Astrocyte (in vitro differentiated cells and primary cell): ENCODE measurements around the gene ALG14. TPM values are rescaled to one million over a fixed set of nuclear protein-coding genes. Genes with fewer than 3 reads are reported as not detected.

Experiments used
- DNase-seq: peaks from one replicate; pipeline ENCODE4 v3.0.0-alpha.2; 2010; ENCODE audit warnings: low read depth
- FAIRE-seq: peaks from 2 replicates; lab custom pipeline; 2011; peaks lifted over from hg19 to GRCh38; lab: Jason Lieb, UNC
- H2AFZ ChIP-seq: 2 replicates; pipeline ENCODE4 v1.6.0; 2012; ENCODE audit warnings: low read depth, low read length, inconsistent platforms
- H3K27ac ChIP-seq: 2 replicates; pipeline ENCODE4 v1.5.1; 2011; ENCODE audit warnings: low read depth, low read length, inconsistent platforms
- H3K27me3 ChIP-seq: 2 replicates; pipeline ENCODE4 v1.6.0; 2011; ENCODE audit warnings: low read length, inconsistent platforms; ENCODE audit not compliant: insufficient read depth
- H3K36me3 ChIP-seq: 2 replicates; pipeline ENCODE4 v1.5.1; 2011; ENCODE audit warnings: low read length, inconsistent platforms; ENCODE audit not compliant: insufficient read depth
- H3K4me1 ChIP-seq: 2 replicates; pipeline ENCODE4 v1.5.1; 2011; ENCODE audit warnings: low read length, inconsistent platforms; ENCODE audit not compliant: insufficient read depth
- H3K4me2 ChIP-seq: 2 replicates; pipeline ENCODE4 v1.6.0; 2012; ENCODE audit warnings: low read length, inconsistent platforms
- H3K4me3 ChIP-seq: 2 replicates; pipeline ENCODE4 v1.5.1; 2011; ENCODE audit warnings: low read depth, mild to moderate bottlenecking, low read length, inconsistent platforms; ENCODE audit not compliant: insufficient read depth
- H3K79me2 ChIP-seq: 2 replicates; pipeline ENCODE4 v1.6.0; 2012; ENCODE audit warnings: mild to moderate bottlenecking, low read length, inconsistent platforms; ENCODE audit not compliant: insufficient read depth
- H3K9ac ChIP-seq: 2 replicates; pipeline ENCODE4 v1.6.0; 2012; ENCODE audit warnings: mild to moderate bottlenecking, low read length, inconsistent platforms
- H3K9me3 ChIP-seq: 2 replicates; pipeline ENCODE4 v1.5.1; 2012; ENCODE audit warnings: low read depth, mild to moderate bottlenecking, low read length, inconsistent platforms; ENCODE audit not compliant: insufficient read depth
- H4K20me1 ChIP-seq: 2 replicates; pipeline ENCODE4 v1.6.0; 2012; ENCODE audit warnings: low read length, inconsistent platforms; ENCODE audit not compliant: insufficient read depth
- H3K27ac Mint-ChIP-seq: one replicate; pipeline ENCODE4 v1.8.0; 2021; ENCODE audit warnings: mild to moderate bottlenecking, mixed read lengths; ENCODE audit not compliant: unreplicated experiment
- H3K27me3 Mint-ChIP-seq: one replicate; pipeline ENCODE4 v1.8.0; 2021; ENCODE audit warnings: low read depth, mixed read lengths; ENCODE audit not compliant: unreplicated experiment
- H3K36me3 Mint-ChIP-seq: one replicate; pipeline ENCODE4 v1.8.0; 2021; ENCODE audit warnings: low read depth, mixed read lengths; ENCODE audit not compliant: unreplicated experiment
- H3K4me1 Mint-ChIP-seq: one replicate; pipeline ENCODE4 v1.8.0; 2021; ENCODE audit warnings: low read depth, mixed read lengths; ENCODE audit not compliant: unreplicated experiment
- H3K4me3 Mint-ChIP-seq: one replicate; pipeline ENCODE4 v1.8.0; 2021; ENCODE audit warnings: mild to moderate bottlenecking, moderate library complexity, mixed read lengths; ENCODE audit not compliant: unreplicated experiment
- H3K9me3 Mint-ChIP-seq: one replicate; pipeline ENCODE4 v1.8.0; 2021; ENCODE audit warnings: mild to moderate bottlenecking, mixed read lengths; ENCODE audit not compliant: unreplicated experiment
- EZH2 ChIP-seq: IDR thresholded peaks from 2 replicates; pipeline ENCODE4 v1.6.1; 2012; ENCODE audit warnings: mild to moderate bottlenecking, low read length, inconsistent platforms; ENCODE audit not compliant: insufficient read depth
- total RNA-seq: library from RNA; stranded (reverse); gene quantifications from 2 replicates; pipeline ENCODE4 v1.2.1, GENCODE V29; 2021
- TF ChIP-seq, protein P1 (sequence below): IDR thresholded peaks from 2 replicates; pipeline ENCODE4 v1.5.1; 2011; ENCODE audit warnings: low read depth, mild to moderate bottlenecking, inconsistent platforms, low read length, moderate library complexity; ENCODE audit not compliant: insufficient read depth

ALG14 gene
- total RNA-seq, 1 donor from 2014 or later = 6.9 TPM

GRCh38 chr1:95035536-95035935 lies 37.2 kb downstream of the ALG14 start:
- peak; percentile 93 for FAIRE-seq
- Mint-ChIP-seq H3K4me1 (peaks cover 8% of the 10 kb centered on the region), H3K9me3 (peaks cover 2% of the 10 kb centered on the region), H3K36me3 (peaks cover 3% of the 10 kb centered on the region), H3K4me3 (no peak overlapping the region), H3K27ac (no peak overlapping the region), H3K27me3 (no peaks in the 10 kb centered on the region)
- peaks cover 4% of the 10 kb centered on the region for H3K79me2 ChIP-seq
- H3K36me3 ChIP-seq = no peaks in the 10 kb centered on the region
- no peaks in the 10 kb centered on the region for H4K20me1 ChIP-seq
- H3K27me3 ChIP-seq = no peaks in the 10 kb centered on the region
- no peak overlapping the region for H3K4me3 ChIP-seq
- no peak for TF ChIP-seq EZH2
- TF ChIP-seq, protein P1, sequence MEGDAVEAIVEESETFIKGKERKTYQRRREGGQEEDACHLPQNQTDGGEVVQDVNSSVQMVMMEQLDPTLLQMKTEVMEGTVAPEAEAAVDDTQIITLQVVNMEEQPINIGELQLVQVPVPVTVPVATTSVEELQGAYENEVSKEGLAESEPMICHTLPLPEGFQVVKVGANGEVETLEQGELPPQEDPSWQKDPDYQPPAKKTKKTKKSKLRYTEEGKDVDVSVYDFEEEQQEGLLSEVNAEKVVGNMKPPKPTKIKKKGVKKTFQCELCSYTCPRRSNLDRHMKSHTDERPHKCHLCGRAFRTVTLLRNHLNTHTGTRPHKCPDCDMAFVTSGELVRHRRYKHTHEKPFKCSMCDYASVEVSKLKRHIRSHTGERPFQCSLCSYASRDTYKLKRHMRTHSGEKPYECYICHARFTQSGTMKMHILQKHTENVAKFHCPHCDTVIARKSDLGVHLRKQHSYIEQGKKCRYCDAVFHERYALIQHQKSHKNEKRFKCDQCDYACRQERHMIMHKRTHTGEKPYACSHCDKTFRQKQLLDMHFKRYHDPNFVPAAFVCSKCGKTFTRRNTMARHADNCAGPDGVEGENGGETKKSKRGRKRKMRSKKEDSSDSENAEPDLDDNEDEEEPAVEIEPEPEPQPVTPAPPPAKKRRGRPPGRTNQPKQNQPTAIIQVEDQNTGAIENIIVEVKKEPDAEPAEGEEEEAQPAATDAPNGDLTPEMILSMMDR = no peak
- peak overlapping the region; percentile 86 for H3K27ac ChIP-seq
- peak; percentile 98 for DNase-seq
- H3K9ac ChIP-seq = peak overlapping the region; percentile 68
- H3K9me3 ChIP-seq = no peaks in the 10 kb centered on the region
- H3K4me1 ChIP-seq = peaks cover 34% of the 10 kb centered on the region
- H2AFZ ChIP-seq = no peak overlapping the region
- H3K4me2 ChIP-seq = peak overlapping the region; percentile 32

DNA sequence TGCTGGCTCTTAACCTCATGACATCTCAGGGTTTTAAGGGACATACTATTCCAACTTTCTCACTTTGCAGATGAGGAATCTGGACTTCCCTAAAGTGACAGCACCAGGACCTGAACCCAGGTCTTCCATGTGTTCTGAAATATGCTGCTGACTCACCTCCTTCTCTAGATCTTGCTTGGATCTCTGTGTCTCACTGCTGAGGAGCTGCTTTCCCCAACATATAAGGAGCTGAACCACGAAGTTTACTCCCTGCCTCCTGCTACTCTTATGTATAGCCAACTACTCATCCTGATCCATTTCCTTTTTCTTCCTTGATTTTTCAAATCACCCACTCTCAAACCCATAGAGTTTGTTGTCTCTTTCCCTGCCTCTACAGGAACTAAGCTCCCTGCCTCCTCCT lies 38.2 kb downstream of the ALG14 start:
- H4K20me1 ChIP-seq = no peaks in the 10 kb centered on the region
- peaks cover 2% of the 10 kb centered on the region for H3K9me3 Mint-ChIP-seq
- H3K9me3 ChIP-seq = no peaks in the 10 kb centered on the region
- H3K4me3 Mint-ChIP-seq = no peak overlapping the region
- H3K4me2 ChIP-seq = peak overlapping the region; percentile 32
- no peaks in the 10 kb centered on the region for H3K27me3 ChIP-seq
- peaks cover 5% of the 10 kb centered on the region for H3K4me1 Mint-ChIP-seq
- H2AFZ ChIP-seq = no peak overlapping the region
- H3K27me3 Mint-ChIP-seq = no peaks in the 10 kb centered on the region
- TF ChIP-seq EZH2 = no peak
- TF ChIP-seq, protein P1 = no peak
- no peaks in the 10 kb centered on the region for H3K36me3 ChIP-seq
- H3K9ac ChIP-seq = peak overlapping the region; percentile 68
- DNase-seq = no peak
- no peak overlapping the region for H3K4me3 ChIP-seq
- H3K27ac ChIP-seq = peak overlapping the region; percentile 86
- no peaks in the 10 kb centered on the region for H3K79me2 ChIP-seq
- FAIRE-seq = no peak
- peaks cover 3% of the 10 kb centered on the region for H3K36me3 Mint-ChIP-seq
- no peak overlapping the region for H3K27ac Mint-ChIP-seq
- H3K4me1 ChIP-seq = peaks cover 31% of the 10 kb centered on the region

GRCh38 chr1:95033843-95034242 lies 38.9 kb downstream of the ALG14 start:
- Mint-ChIP-seq H3K27ac (no peak overlapping the region), H3K9me3 (peaks cover 9% of the 10 kb centered on the region), H3K4me1 (peaks cover 2% of the 10 kb centered on the region), H3K4me3 (no peak overlapping the region), H3K36me3 (peaks cover 6% of the 10 kb centered on the region), H3K27me3 (no peaks in the 10 kb centered on the region)
- Histone ChIP-seq H3K9me3 (peaks cover 4% of the 10 kb centered on the region), H2AFZ (no peak overlapping the region), H3K4me3 (no peak overlapping the region), H3K4me2 (peak overlapping the region; percentile 16), H3K79me2 (no peaks in the 10 kb centered on the region), H4K20me1 (no peaks in the 10 kb centered on the region), H3K27me3 (no peaks in the 10 kb centered on the region), H3K4me1 (peaks cover 26% of the 10 kb centered on the region), H3K9ac (no peak overlapping the region), H3K27ac (peak overlapping the region; percentile 86), H3K36me3 (no peaks in the 10 kb centered on the region)
- FAIRE-seq = no peak
- peak; percentile 63 for DNase-seq
- TF ChIP-seq, protein P1 = no peak
- TF ChIP-seq EZH2 = no peak
